ENCODE data around the gene RNF10.

Gene RNF10

GRCh38 chr12:120581998-120582397, 47.8 kb downstream of the RNF10 start:
- Histone ChIP-seq H2AFZ (ENCODE audit: low read depth, low read length, severe bottlenecking) (peak overlapping the region; percentile 76), H3K4me3 (ENCODE audit: insufficient read depth, low read length, poor library complexity, severe bottlenecking) (peak overlapping the region; percentile 82), H3K27me3 (ENCODE audit: low read length) (no peaks in the 10 kb centered on the region), H3K79me2 (ENCODE audit: insufficient read depth, low read length) (peaks cover 11% of the 10 kb centered on the region; the same call in 1 of the 2 replicates), H3K4me2 (ENCODE audit: low read depth, low read length, poor library complexity, severe bottlenecking) (peak overlapping the region; percentile 73), H3K36me3 (ENCODE audit: low read length) (peaks cover 6% of the 10 kb centered on the region; the same call in 1 of the 2 replicates), H3K9me3 (ENCODE audit: insufficient read depth, low read length) (no peaks in the 10 kb centered on the region), H3K9me2 (replicated peaks; ENCODE audit: insufficient read depth, low read length) (no peaks in the 10 kb centered on the region), H3K27ac (ENCODE audit: low read depth, low read length) (0 out of 2 replicates have a peak overlapping the region, but pooled peaks have one; percentile 6), H3K9ac (ENCODE audit: low read length) (peak overlapping the region; percentile 80), H4K20me1 (ENCODE audit: low read depth, low read length) (no peaks in the 10 kb centered on the region), H3F3A (ENCODE audit: insufficient read depth) (peaks cover 7% of the 10 kb centered on the region)
- TF ChIP-seq EZH2phosphoT487 (conservative IDR thresholded peaks at IDR 0.05; ENCODE audit: low read length): no peak
- TF ChIP-seq CTCF (IDR thresholded peaks at IDR 0.05; ENCODE audit: insufficient read depth, low read length, poor library complexity, severe bottlenecking): no peak

- no peaks in the 10 kb centered on the region for H3K36me3 ChIP-seq (ENCODE audit: low read length)
- H3K79me2 ChIP-seq (ENCODE audit: insufficient read depth, low read length): peaks cover 11% of the 10 kb centered on the region; the same call in 1 of the 2 replicates
- peaks cover 4% of the 10 kb centered on the region; the same call in 1 of the 2 replicates for H3F3A ChIP-seq (ENCODE audit: insufficient read depth)
- no peak overlapping the region for H3K4me3 ChIP-seq (ENCODE audit: insufficient read depth, low read length, poor library complexity, severe bottlenecking)
- no peaks in the 10 kb centered on the region for H3K27me3 ChIP-seq (ENCODE audit: low read length)
- H4K20me1 ChIP-seq (ENCODE audit: low read depth, low read length): no peaks in the 10 kb centered on the region
- H2AFZ ChIP-seq (ENCODE audit: low read depth, low read length, severe bottlenecking): peak overlapping the region; percentile 47
- H3K27ac ChIP-seq (ENCODE audit: low read depth, low read length): no peak overlapping the region
- H3K9ac ChIP-seq (ENCODE audit: low read length): no peak overlapping the region
- TF ChIP-seq CTCF (IDR thresholded peaks at IDR 0.05; ENCODE audit: insufficient read depth, low read length, poor library complexity, severe bottlenecking): peak; percentile 81
- no peak for TF ChIP-seq EZH2phosphoT487 (conservative IDR thresholded peaks at IDR 0.05; ENCODE audit: low read length)
- H3K9me2 ChIP-seq (replicated peaks; ENCODE audit: insufficient read depth, low read length): no peaks in the 10 kb centered on the region
- peak overlapping the region; percentile 26 for H3K4me2 ChIP-seq (ENCODE audit: low read depth, low read length, poor library complexity, severe bottlenecking)
- H3K9me3 ChIP-seq (ENCODE audit: insufficient read depth, low read length): no peaks in the 10 kb centered on the region
Observed at GRCh38 chr12:120583478-120584030, 49.4 kb downstream of the RNF10 start.

GRCh38 chr12:120584343-120585149, 50.4 kb downstream of the RNF10 start:
- no peaks in the 10 kb centered on the region for H3K9me2 ChIP-seq (replicated peaks; ENCODE audit: insufficient read depth, low read length)

More at GRCh38 chr12:120584343-120585149, 50.4 kb downstream of the RNF10 start:
- no peaks in the 10 kb centered on the region for H4K20me1 ChIP-seq (ENCODE audit: low read depth, low read length)
- TF ChIP-seq CTCF (IDR thresholded peaks at IDR 0.05; ENCODE audit: insufficient read depth, low read length, poor library complexity, severe bottlenecking) (peak; percentile 9), EZH2phosphoT487 (conservative IDR thresholded peaks at IDR 0.05; ENCODE audit: low read length) (0 out of 2 replicates have a peak, but pooled peaks have one; percentile 64)
- no peaks in the 10 kb centered on the region for H3K27me3 ChIP-seq (ENCODE audit: low read length)
- no peaks in the 10 kb centered on the region for H3K36me3 ChIP-seq (ENCODE audit: low read length)
- no peak overlapping the region for H3K4me3 ChIP-seq (ENCODE audit: insufficient read depth, low read length, poor library complexity, severe bottlenecking)
- H3K79me2 ChIP-seq (ENCODE audit: insufficient read depth, low read length): peaks cover 11% of the 10 kb centered on the region; the same call in 1 of the 2 replicates
- peak overlapping the region; percentile 23 for H2AFZ ChIP-seq (ENCODE audit: low read depth, low read length, severe bottlenecking)
- no peaks in the 10 kb centered on the region for H3K9me3 ChIP-seq (ENCODE audit: insufficient read depth, low read length)
- H3K27ac ChIP-seq (ENCODE audit: low read depth, low read length): no peak overlapping the region
- 0 out of 2 replicates have a peak overlapping the region, but pooled peaks have one; percentile 21 for H3K9ac ChIP-seq (ENCODE audit: low read length)
- H3K4me2 ChIP-seq (ENCODE audit: low read depth, low read length, poor library complexity, severe bottlenecking): peak overlapping the region; percentile 38
- peaks cover 4% of the 10 kb centered on the region; the same call in 1 of the 2 replicates for H3F3A ChIP-seq (ENCODE audit: insufficient read depth)
